HepG2 (cell line): ENCODE measurements around the gene HNRNPA0. TPM values are rescaled to one million over a fixed set of nuclear protein-coding genes. Genes with fewer than 3 reads are reported as not detected.

Experiments used
- AGO2 ChIP-seq: fragments of 200-400 bp; formaldehyde crosslinking; optimal IDR thresholded peaks from 2 replicates; pipeline ENCODE3; 2017; ENCODE audit warnings: mild to moderate bottlenecking, low read depth, low read length, moderate library complexity
- ARNTL ChIP-seq: sonication (generic); formaldehyde crosslinking; IDR thresholded peaks from 2 replicates; pipeline ENCODE4 v1.4.0; 2020; ENCODE audit warnings: mild to moderate bottlenecking, missing genetic modification reagents
- HES4 ChIP-seq: sonication (generic); formaldehyde crosslinking; IDR thresholded peaks from 2 replicates; pipeline ENCODE4 v1.9.0; 2021; ENCODE audit warnings: mild to moderate bottlenecking, missing genetic modification reagents, borderline replicate concordance
- HNRNPL ChIP-seq: fragments of 200-400 bp; formaldehyde crosslinking; IDR thresholded peaks from 2 replicates; pipeline ENCODE4 v1.6.1; 2017; ENCODE audit warnings: mild to moderate bottlenecking, low read depth, low read length
- HOXD1 ChIP-seq: sonication (generic); formaldehyde crosslinking; IDR thresholded peaks from 2 replicates; pipeline ENCODE4 v1.5.0; 2020; ENCODE audit warnings: missing genetic modification reagents
- KDM5A ChIP-seq: fragments of 200-600 bp; sonication (generic); IDR thresholded peaks from 2 replicates; pipeline ENCODE4 v1.7.0; 2018; ENCODE audit warnings: antibody characterized with exemption, mild to moderate bottlenecking, low read length, borderline replicate concordance
- KLF11 ChIP-seq: IDR thresholded peaks from 2 replicates; pipeline ENCODE4 v1.6.1; 2016; ENCODE audit warnings: missing compliant biosample characterization
- MAF1 ChIP-seq: sonication (generic); formaldehyde crosslinking; IDR thresholded peaks from 2 replicates; pipeline ENCODE4 v1.5.0; 2020; ENCODE audit warnings: missing genetic modification reagents, borderline replicate concordance
- MEF2D ChIP-seq: sonication (generic); formaldehyde crosslinking; IDR thresholded peaks from 2 replicates; pipeline ENCODE4 v1.5.1; 2020; ENCODE audit warnings: mild to moderate bottlenecking, missing genetic modification reagents
- MLLT10 ChIP-seq: sonication (generic); formaldehyde crosslinking; IDR thresholded peaks from 2 replicates; pipeline ENCODE4 v1.4.0; 2020; ENCODE audit warnings: missing genetic modification reagents
- NCOA5 ChIP-seq: sonication (generic); formaldehyde crosslinking; IDR thresholded peaks from 2 replicates; pipeline ENCODE4 v1.4.0; 2020; ENCODE audit warnings: missing genetic modification reagents
- ONECUT2 ChIP-seq: sonication (generic); formaldehyde crosslinking; IDR thresholded peaks from 2 replicates; pipeline ENCODE4 v1.4.0; 2020; ENCODE audit warnings: missing genetic modification reagents
- PAF1 ChIP-seq: IDR thresholded peaks from 2 replicates; pipeline ENCODE4 v1.6.1; 2016; ENCODE audit warnings: missing genetic modification reagents, missing compliant biosample characterization
- PHF8 ChIP-seq: sonication (generic); formaldehyde crosslinking; IDR thresholded peaks from 2 replicates; pipeline ENCODE4 v1.5.0; 2020; ENCODE audit warnings: missing genetic modification reagents
- SNAI1 ChIP-seq: sonication (generic); formaldehyde crosslinking; IDR thresholded peaks from 2 replicates; pipeline ENCODE4 v1.5.0; 2020; ENCODE audit warnings: mild to moderate bottlenecking, missing genetic modification reagents, borderline replicate concordance
- TBX3 ChIP-seq: fragments of 450-650 bp; IDR thresholded peaks from 2 replicates; pipeline ENCODE4 v1.6.1; 2017; ENCODE audit warnings: antibody characterized with exemption, mild to moderate bottlenecking, inconsistent platforms, borderline replicate concordance
- ZBTB4 ChIP-seq: sonication (generic); formaldehyde crosslinking; IDR thresholded peaks from 2 replicates; pipeline ENCODE4 v1.4.0; 2020; ENCODE audit warnings: missing genetic modification reagents, mild to moderate bottlenecking, borderline replicate concordance
- ZBTB42 ChIP-seq: sonication (generic); formaldehyde crosslinking; IDR thresholded peaks from 2 replicates; pipeline ENCODE4 v1.5.0; 2020; ENCODE audit warnings: mild to moderate bottlenecking, missing genetic modification reagents
- ZC3H13 ChIP-seq: sonication (generic); formaldehyde crosslinking; IDR thresholded peaks from 2 replicates; pipeline ENCODE4 v1.8.1; 2023; ENCODE audit warnings: mild to moderate bottlenecking, missing genetic modification reagents, moderate library complexity
- ZEB1 ChIP-seq: IDR thresholded peaks from 2 replicates; pipeline ENCODE4 v1.6.1; 2012; ENCODE audit warnings: mild to moderate bottlenecking, low read depth, inconsistent platforms; ENCODE audit not compliant: insufficient replicate concordance
- ZNF44 ChIP-seq: sonication (generic); formaldehyde crosslinking; IDR thresholded peaks from 2 replicates; pipeline ENCODE4 v1.5.1; 2020; ENCODE audit warnings: mild to moderate bottlenecking, missing genetic modification reagents
- ZNF446 ChIP-seq: sonication (generic); formaldehyde crosslinking; IDR thresholded peaks from 2 replicates; pipeline ENCODE4 v1.5.0; 2020; ENCODE audit warnings: mild to moderate bottlenecking, missing genetic modification reagents
- ZNF607 ChIP-seq: sonication (generic); formaldehyde crosslinking; IDR thresholded peaks from 2 replicates; pipeline ENCODE4 v1.5.1; 2020; ENCODE audit warnings: missing genetic modification reagents, mild to moderate bottlenecking, borderline replicate concordance
- ZNF660 ChIP-seq: sonication (generic); formaldehyde crosslinking; IDR thresholded peaks from 2 replicates; pipeline ENCODE4 v1.5.1; 2020; ENCODE audit warnings: mild to moderate bottlenecking, low read depth, missing genetic modification reagents, borderline replicate concordance
- ZSCAN25 ChIP-seq: sonication (generic); formaldehyde crosslinking; IDR thresholded peaks from 2 replicates; pipeline ENCODE4 v1.8.0; 2022; ENCODE audit warnings: mild to moderate bottlenecking, missing genetic modification reagents
- ZSCAN30 ChIP-seq: sonication (generic); formaldehyde crosslinking; IDR thresholded peaks from 2 replicates; pipeline ENCODE4 v1.5.0; 2020; ENCODE audit warnings: mild to moderate bottlenecking, missing genetic modification reagents
- polyA plus RNA-seq, 8 experiments: library from polyadenylated mRNA; depleted of rRNA in 3 of 8; stranded (reverse) in 7 of 8; unstranded in 1 of 8; fragments of >200 nt; fragmentation: Illumina TruSeq in 4 of 8; extraction: Trizol in 4 of 8; gene quantifications; 2 replicates each; pipeline versions ENCODE4 v1.2.1 to v1.2.3, GENCODE V29; 2011 to 2016; ENCODE audit warnings: low read depth in 4 of 8, missing spikeins in 1 of 8, mixed read lengths in 1 of 8; ENCODE audit not compliant: insufficient read depth in 1 of 8
- total RNA-seq, 5 experiments: library from RNA; depleted of rRNA; stranded (reverse); fragments of >200 nt; fragmentation: Illumina TruSeq; extraction: Trizol; gene quantifications; 2 replicates each; pipeline ENCODE4 v1.2.3, GENCODE V29; 2016; ENCODE audit warnings: low read depth in 1 of 5
- TF ChIP-seq, protein P1 (sequence below): sonication (generic); formaldehyde crosslinking; IDR thresholded peaks from 2 replicates; pipeline ENCODE4 v1.4.0; 2020; ENCODE audit warnings: missing genetic modification reagents, borderline replicate concordance

HNRNPA0 gene
- total and polyA plus RNA-seq, 2 of the 13 experiments (the other 11 are each of a cell fraction or from before 2014, with no cell fraction given), result 9.0 to 12.9 TPM

- TF ChIP-seq NCOA5 (CRISPR knock-in tag) (no peak), ZSCAN30 (CRISPR knock-in tag) (0 out of 2 replicates have a peak, but pooled peaks have one; percentile 13), ZEB1 (peak; percentile 19), ZSCAN25 (CRISPR knock-in tag) (peak; percentile 28; the same call in 1 of the 2 replicates), TBX3 (no peak), AGO2 (peak; percentile 97), ZNF660 (no peak), ZNF607 (peak; percentile 86; the same call in 1 of the 2 replicates), MEF2D (no peak), ZNF44 (CRISPR knock-in tag) (no peak), MAF1 (CRISPR knock-in tag) (no peak), ZBTB4 (CRISPR knock-in tag) (no peak), HOXD1 (0 out of 2 replicates have a peak, but pooled peaks have one; percentile 10), KLF11 (CRISPR knock-in tag) (0 out of 2 replicates have a peak, but pooled peaks have one; percentile 69), ARNTL (CRISPR knock-in tag) (no peak), PAF1 (CRISPR knock-in tag) (0 out of 2 replicates have a peak, but pooled peaks have one; percentile 9), HNRNPL (peak; percentile 8; the same call in 1 of the 2 replicates), ONECUT2 (CRISPR knock-in tag) (no peak), PHF8 (CRISPR knock-in tag) (peak; percentile 93), HES4 (CRISPR knock-in tag) (peak; percentile 88; the same call in 1 of the 2 replicates), SNAI1 (0 out of 2 replicates have a peak, but pooled peaks have one; percentile 46), ZNF446 (CRISPR knock-in tag) (no peak), ZC3H13 (CRISPR knock-in tag) (0 out of 2 replicates have a peak, but pooled peaks have one; percentile 1), ZBTB42 (CRISPR knock-in tag) (no peak; the same call in 1 of the 2 replicates), MLLT10 (CRISPR knock-in tag) (peak; percentile 23; the same call in 1 of the 2 replicates), KDM5A (no peak)
- TF ChIP-seq, protein P1, sequence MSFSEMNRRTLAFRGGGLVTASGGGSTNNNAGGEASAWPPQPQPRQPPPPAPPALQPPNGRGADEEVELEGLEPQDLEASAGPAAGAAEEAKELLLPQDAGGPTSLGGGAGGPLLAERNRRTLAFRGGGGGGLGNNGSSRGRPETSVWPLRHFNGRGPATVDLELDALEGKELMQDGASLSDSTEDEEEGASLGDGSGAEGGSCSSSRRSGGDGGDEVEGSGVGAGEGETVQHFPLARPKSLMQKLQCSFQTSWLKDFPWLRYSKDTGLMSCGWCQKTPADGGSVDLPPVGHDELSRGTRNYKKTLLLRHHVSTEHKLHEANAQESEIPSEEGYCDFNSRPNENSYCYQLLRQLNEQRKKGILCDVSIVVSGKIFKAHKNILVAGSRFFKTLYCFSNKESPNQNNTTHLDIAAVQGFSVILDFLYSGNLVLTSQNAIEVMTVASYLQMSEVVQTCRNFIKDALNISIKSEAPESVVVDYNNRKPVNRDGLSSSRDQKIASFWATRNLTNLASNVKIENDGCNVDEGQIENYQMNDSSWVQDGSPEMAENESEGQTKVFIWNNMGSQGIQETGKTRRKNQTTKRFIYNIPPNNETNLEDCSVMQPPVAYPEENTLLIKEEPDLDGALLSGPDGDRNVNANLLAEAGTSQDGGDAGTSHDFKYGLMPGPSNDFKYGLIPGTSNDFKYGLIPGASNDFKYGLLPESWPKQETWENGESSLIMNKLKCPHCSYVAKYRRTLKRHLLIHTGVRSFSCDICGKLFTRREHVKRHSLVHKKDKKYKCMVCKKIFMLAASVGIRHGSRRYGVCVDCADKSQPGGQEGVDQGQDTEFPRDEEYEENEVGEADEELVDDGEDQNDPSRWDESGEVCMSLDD (CRISPR knock-in tag), result 0 out of 2 replicates have a peak, but pooled peaks have one; percentile 58
These were observed 424 bp downstream of the HNRNPA0 start (continued) for GRCh38 chr5:137753691-137754187.
